B cell (primary cell): ENCODE data around the gene PITRM1. TPM values are rescaled to one million over a fixed set of nuclear protein-coding genes. Genes with fewer than 3 reads are reported as not detected.

Experiments used
- ATAC-seq: fragments of 200-7000 bp; cut with Tn5 transposase; one replicate; pipeline ENCODE4 v1.10.0; 2021; ENCODE audit warnings: low read depth, mild to moderate bottlenecking, moderate number of reproducible peaks, moderate library complexity
- CTCF ChIA-PET: fragments of 350-600 bp; sonication (Branson Sonifier 250); formaldehyde crosslinking; loops from one replicate; lab custom pipeline; 2021; ENCODE audit warnings: antibody characterized with exemption, inconsistent platforms; lab: Charles Lee
- POLR2A ChIA-PET: fragments of 350-600 bp; sonication (Branson Sonifier 250); formaldehyde crosslinking; loops from one replicate; lab custom pipeline; 2021; ENCODE audit warnings: antibody characterized with exemption; lab: Charles Lee
- DNase-seq: peaks from one replicate; pipeline ENCODE4 v3.0.0; 2013
- H2AFZ ChIP-seq: 2 replicates; pipeline ENCODE4 v1.6.1; 2012; ENCODE audit warnings: mild to moderate bottlenecking, low read depth, low read length; ENCODE audit not compliant: insufficient read depth, poor library complexity, severe bottlenecking
- H3K27ac ChIP-seq, 2 donors: 1 replicate in 1 of 2; 2 replicates in 1 of 2; pipeline ENCODE4 v1.5.1; 2012 to 2013; ENCODE audit warnings: low read length in 2 of 2, mild to moderate bottlenecking in 2 of 2, moderate library complexity in 1 of 2
- H3K27me3 ChIP-seq, 4 experiments: fragments of 200-600 bp in 1 of 4; sonication (generic) in 1 of 4; replicated peaks in 1 of 4; 1 replicate in 2 of 4; 2 replicates in 2 of 4; pipeline versions ENCODE4 v1.6.1 to v1.7.0; 2013 to 2016; ENCODE audit warnings: low read length in 3 of 4, mild to moderate bottlenecking in 2 of 4, mixed read lengths in 1 of 4, moderate library complexity in 1 of 4; ENCODE audit not compliant: insufficient read depth in 4 of 4, control insufficient read depth in 3 of 4; ENCODE audit errors: control extremely low read depth in 1 of 4
- H3K36me3 ChIP-seq, 2 experiments: replicated peaks in 1 of 2; 1 replicate in 1 of 2; 2 replicates in 1 of 2; pipeline versions ENCODE4 v1.6.1 to v1.7.1; 2013; ENCODE audit warnings: low read length in 1 of 2; ENCODE audit not compliant: insufficient read depth in 2 of 2, control insufficient read depth in 1 of 2; ENCODE audit errors: control extremely low read depth in 1 of 2, extremely low read depth in 1 of 2
- H3K4me1 ChIP-seq, 2 donors: fragments of 200-600 bp in 1 of 2; sonication (generic) in 1 of 2; 1 replicate in 1 of 2; 2 replicates in 1 of 2; pipeline versions ENCODE4 v1.5.1 to v1.6.1; 2013 to 2017; ENCODE audit warnings: low read length in 2 of 2; ENCODE audit not compliant: control insufficient read depth in 2 of 2, insufficient read depth in 2 of 2
- H3K4me2 ChIP-seq: replicated peaks from 2 replicates; pipeline ENCODE3; 2012; ENCODE audit warnings: mild to moderate bottlenecking, low read depth, low read length; ENCODE audit not compliant: poor library complexity, severe bottlenecking
- H3K4me3 ChIP-seq, 5 experiments: fragments of 200-600 bp in 1 of 5; sonication (generic) in 1 of 5; 1 replicate in 3 of 5; 2 replicates in 2 of 5; pipeline versions ENCODE4 v1.5.1 to v1.7.0; 2011 to 2016; ENCODE audit warnings: low read length in 4 of 5, mild to moderate bottlenecking in 4 of 5, low read depth in 2 of 5, control low read depth in 1 of 5, moderate library complexity in 1 of 5; ENCODE audit not compliant: insufficient read depth in 1 of 5; ENCODE audit errors: control extremely low read depth in 1 of 5, extremely low read depth in 1 of 5
- H3K79me2 ChIP-seq: fragments of 200-600 bp; sonication (generic); one replicate; pipeline ENCODE4 v1.6.0; 2016; ENCODE audit warnings: low read length; ENCODE audit not compliant: control insufficient read depth, insufficient read depth
- H3K9ac ChIP-seq: fragments of 200-600 bp; sonication (generic); 2 replicates; pipeline ENCODE4 v1.6.1; 2017; ENCODE audit warnings: mild to moderate bottlenecking, low read length, moderate library complexity
- H3K9me3 ChIP-seq, 3 donors: one replicate each; pipeline versions ENCODE4 v1.6.1 to v1.7.1; 2013; ENCODE audit warnings: low read length in 2 of 3; ENCODE audit not compliant: control insufficient read depth in 2 of 3, insufficient read depth in 1 of 3; ENCODE audit errors: control extremely low read depth in 1 of 3
- H4K20me1 ChIP-seq: 2 replicates; pipeline ENCODE4 v1.6.0; 2012; ENCODE audit warnings: mild to moderate bottlenecking, low read length; ENCODE audit not compliant: insufficient read depth, control insufficient read depth, poor library complexity, severe bottlenecking
- H3K27ac Mint-ChIP-seq: one replicate; pipeline ENCODE4 v1.8.0; 2021; ENCODE audit warnings: mixed read lengths
- H3K27me3 Mint-ChIP-seq: one replicate; pipeline ENCODE4 v1.8.0; 2021; ENCODE audit warnings: mixed read lengths
- H3K4me1 Mint-ChIP-seq: one replicate; pipeline ENCODE4 v1.8.0; 2021; ENCODE audit warnings: mixed read lengths
- H3K4me3 Mint-ChIP-seq: one replicate; pipeline ENCODE4 v1.8.0; 2021; ENCODE audit warnings: mixed read lengths
- H3K9me3 Mint-ChIP-seq: one replicate; pipeline ENCODE4 v1.8.0; 2022; ENCODE audit warnings: mixed read lengths; ENCODE audit not compliant: insufficient read depth
- EZH2 ChIP-seq: IDR thresholded peaks from 2 replicates; pipeline ENCODE4 v1.6.1; 2012; ENCODE audit warnings: borderline replicate concordance, low read depth, mild to moderate bottlenecking, moderate library complexity, low read length; ENCODE audit not compliant: insufficient read depth, poor library complexity, severe bottlenecking
- WGBS: methylation state at CpG from one replicate; pipeline ENCODE4 v1.1.5; 2013; ENCODE audit warnings: missing lambda C conversion rate; ENCODE audit not compliant: insufficient coverage; 5-methylcytosine and 5-hydroxymethylcytosine counted together
- intact Hi-C: fragments of 100-400 bp; cut with micrococcal nuclease; formaldehyde crosslinking; loops from one replicate; pipeline ENCODE4 v1.10.0; 2022
- polyA plus RNA-seq: library from polyadenylated mRNA; depleted of rRNA; stranded (reverse); fragments of >200 nt; gene quantifications from 2 replicates; pipeline ENCODE4 v1.2.3, GENCODE V29; 2012
- total RNA-seq, 2 donors: library from RNA; stranded (reverse); fragments of 120-200 nt in 1 of 2; gene quantifications; 1 replicate in 1 of 2; 2 replicates in 1 of 2; pipeline versions ENCODE4 v1.2.3 to v1.2.4, GENCODE V29; 2013 to 2022
- TF ChIP-seq, protein P1 (sequence below): fragments of 200-600 bp; IDR thresholded peaks from one replicate; pipeline ENCODE4 v1.8.0; 2022; ENCODE audit warnings: antibody characterized with exemption, mild to moderate bottlenecking

Gene PITRM1
- total and polyA plus RNA-seq, 2 donors (not counting 1 experiment from before 2014, with no cell fraction given), result 50.7 to 71.1 TPM

DNA sequence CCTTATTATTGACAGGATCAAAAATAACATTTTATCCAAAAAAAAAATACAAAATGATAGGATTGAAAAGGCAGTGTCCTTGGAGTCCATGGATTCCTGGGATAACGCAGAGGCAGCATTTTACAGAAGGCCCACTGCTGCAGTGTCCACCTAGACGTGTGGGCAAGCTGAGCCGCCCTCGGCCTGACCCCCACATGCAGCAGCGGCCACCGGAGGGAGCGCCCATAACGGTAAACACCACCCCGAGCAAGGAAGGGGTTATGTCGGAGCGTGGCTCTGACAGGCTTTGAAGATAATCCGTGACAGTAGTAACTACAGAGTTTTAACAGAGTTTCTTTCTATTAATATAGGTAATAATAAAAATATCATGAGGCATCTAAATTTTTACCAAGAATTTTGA is 45.3 kb upstream of the PITRM1 start:
- Histone ChIP-seq H3K4me1 (no peaks in the 10 kb centered on the region), H3K27ac (no peak overlapping the region), H3K9me3 (peaks cover 0 to 3% (median 0%) of the 10 kb centered on the region in 3 donors), H3K27me3 (peaks cover 0 to 5% (median 0%) of the 10 kb centered on the region in 4 experiments), H2AFZ (no peak overlapping the region), H3K79me2 (no peaks in the 10 kb centered on the region), H3K4me2 (no peak overlapping the region), H3K36me3 (no peaks in the 10 kb centered on the region), H3K9ac (no peak overlapping the region), H4K20me1 (no peaks in the 10 kb centered on the region), H3K4me3 (no peak overlapping the region)
- no peak overlapping the region for H3K27ac Mint-ChIP-seq
- 91% methylated on average over 7 of the region's 12 CpGs for WGBS
- intact Hi-C loops, result no loop called here
- H3K4me1 Mint-ChIP-seq, result no peaks in the 10 kb centered on the region
- no peak for TF ChIP-seq EZH2
- TF ChIP-seq, protein P1, sequence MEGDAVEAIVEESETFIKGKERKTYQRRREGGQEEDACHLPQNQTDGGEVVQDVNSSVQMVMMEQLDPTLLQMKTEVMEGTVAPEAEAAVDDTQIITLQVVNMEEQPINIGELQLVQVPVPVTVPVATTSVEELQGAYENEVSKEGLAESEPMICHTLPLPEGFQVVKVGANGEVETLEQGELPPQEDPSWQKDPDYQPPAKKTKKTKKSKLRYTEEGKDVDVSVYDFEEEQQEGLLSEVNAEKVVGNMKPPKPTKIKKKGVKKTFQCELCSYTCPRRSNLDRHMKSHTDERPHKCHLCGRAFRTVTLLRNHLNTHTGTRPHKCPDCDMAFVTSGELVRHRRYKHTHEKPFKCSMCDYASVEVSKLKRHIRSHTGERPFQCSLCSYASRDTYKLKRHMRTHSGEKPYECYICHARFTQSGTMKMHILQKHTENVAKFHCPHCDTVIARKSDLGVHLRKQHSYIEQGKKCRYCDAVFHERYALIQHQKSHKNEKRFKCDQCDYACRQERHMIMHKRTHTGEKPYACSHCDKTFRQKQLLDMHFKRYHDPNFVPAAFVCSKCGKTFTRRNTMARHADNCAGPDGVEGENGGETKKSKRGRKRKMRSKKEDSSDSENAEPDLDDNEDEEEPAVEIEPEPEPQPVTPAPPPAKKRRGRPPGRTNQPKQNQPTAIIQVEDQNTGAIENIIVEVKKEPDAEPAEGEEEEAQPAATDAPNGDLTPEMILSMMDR, result no peak
- DNase-seq (no peak), ATAC-seq (no peak)
- CTCF ChIA-PET, result no interaction called here
- peaks cover 4% of the 10 kb centered on the region for H3K27me3 Mint-ChIP-seq
- no peaks in the 10 kb centered on the region for H3K9me3 Mint-ChIP-seq
- H3K4me3 Mint-ChIP-seq, result no peak overlapping the region
- POLR2A ChIA-PET, result no interaction called here

DNA sequence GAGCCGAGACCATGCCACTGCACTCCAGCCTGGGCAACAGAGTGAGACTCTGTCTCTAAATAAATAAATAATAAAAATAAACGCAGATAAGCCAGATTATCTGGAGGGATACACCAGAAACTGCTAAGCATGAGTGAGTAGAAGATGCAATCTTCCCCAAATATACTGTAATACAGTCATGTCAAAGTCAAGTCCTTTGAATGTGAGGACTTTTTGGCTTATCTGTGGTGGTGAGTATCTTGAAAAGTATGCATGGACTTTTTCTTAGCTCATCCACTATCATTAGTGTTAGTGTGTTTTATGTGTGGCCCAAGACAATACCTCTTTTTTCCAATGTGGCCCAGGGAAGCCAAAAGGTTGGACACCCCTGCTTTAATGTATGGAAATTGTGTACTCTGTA is 44.7 kb upstream of the PITRM1 start:
- peaks cover 4% of the 10 kb centered on the region for H3K27me3 Mint-ChIP-seq
- Histone ChIP-seq H3K4me3 (no peak overlapping the region), H3K9me3 (peaks cover 0 to 3% (median 0%) of the 10 kb centered on the region in 3 donors), H3K4me2 (no peak overlapping the region), H4K20me1 (no peaks in the 10 kb centered on the region), H3K27me3 (peaks cover 0 to 2% (median 0%) of the 10 kb centered on the region in 4 experiments), H2AFZ (no peak overlapping the region), H3K9ac (no peak overlapping the region), H3K27ac (no peak overlapping the region), H3K36me3 (no peaks in the 10 kb centered on the region), H3K79me2 (no peaks in the 10 kb centered on the region), H3K4me1 (no peaks in the 10 kb centered on the region)
- no peaks in the 10 kb centered on the region for H3K9me3 Mint-ChIP-seq
- ATAC-seq (no peak), DNase-seq (no peak)
- TF ChIP-seq, protein P1, result no peak
- no peak for TF ChIP-seq EZH2
- intact Hi-C loops, result no loop called here
- H3K4me3 Mint-ChIP-seq, result no peak overlapping the region
- POLR2A ChIA-PET, result no interaction called here
- no peak overlapping the region for H3K27ac Mint-ChIP-seq
- no peaks in the 10 kb centered on the region for H3K4me1 Mint-ChIP-seq
- CTCF ChIA-PET, result no interaction called here
- no CpG with 5 or more reads among the region's 2 CpGs for WGBS
